Measurements from ENCODE around the gene ZNF469.

- TF ChIP-seq CTCF (conservative IDR thresholded peaks at IDR 0.05) (no peak), ZFX (IDR thresholded peaks at IDR 0.05) (no peak)
Observed at GRCh38 chr16:88416686-88417085, 33.9 kb downstream of the ZNF469 start.

All from C4-2B (cell line).